Measurements from ENCODE around the gene TK1. TPM values are rescaled to one million over a fixed set of nuclear protein-coding genes. Genes with fewer than 3 reads are reported as not detected.
A peak's percentile ranks its signal among the peaks of the same experiment; 100 is the strongest.
"Not testable (repeated sequence)": the region's sequence is repeated elsewhere in the genome, so short reads cannot be mapped to it uniquely, and the experiment has no call there.

The TK1 gene, protein sequence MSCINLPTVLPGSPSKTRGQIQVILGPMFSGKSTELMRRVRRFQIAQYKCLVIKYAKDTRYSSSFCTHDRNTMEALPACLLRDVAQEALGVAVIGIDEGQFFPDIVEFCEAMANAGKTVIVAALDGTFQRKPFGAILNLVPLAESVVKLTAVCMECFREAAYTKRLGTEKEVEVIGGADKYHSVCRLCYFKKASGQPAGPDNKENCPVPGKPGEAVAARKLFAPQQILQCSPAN
- total RNA-seq (2014; rRNA removed; shearing (Covaris generic)), result 107 and 150 TPM in 2 replicates

DNA sequence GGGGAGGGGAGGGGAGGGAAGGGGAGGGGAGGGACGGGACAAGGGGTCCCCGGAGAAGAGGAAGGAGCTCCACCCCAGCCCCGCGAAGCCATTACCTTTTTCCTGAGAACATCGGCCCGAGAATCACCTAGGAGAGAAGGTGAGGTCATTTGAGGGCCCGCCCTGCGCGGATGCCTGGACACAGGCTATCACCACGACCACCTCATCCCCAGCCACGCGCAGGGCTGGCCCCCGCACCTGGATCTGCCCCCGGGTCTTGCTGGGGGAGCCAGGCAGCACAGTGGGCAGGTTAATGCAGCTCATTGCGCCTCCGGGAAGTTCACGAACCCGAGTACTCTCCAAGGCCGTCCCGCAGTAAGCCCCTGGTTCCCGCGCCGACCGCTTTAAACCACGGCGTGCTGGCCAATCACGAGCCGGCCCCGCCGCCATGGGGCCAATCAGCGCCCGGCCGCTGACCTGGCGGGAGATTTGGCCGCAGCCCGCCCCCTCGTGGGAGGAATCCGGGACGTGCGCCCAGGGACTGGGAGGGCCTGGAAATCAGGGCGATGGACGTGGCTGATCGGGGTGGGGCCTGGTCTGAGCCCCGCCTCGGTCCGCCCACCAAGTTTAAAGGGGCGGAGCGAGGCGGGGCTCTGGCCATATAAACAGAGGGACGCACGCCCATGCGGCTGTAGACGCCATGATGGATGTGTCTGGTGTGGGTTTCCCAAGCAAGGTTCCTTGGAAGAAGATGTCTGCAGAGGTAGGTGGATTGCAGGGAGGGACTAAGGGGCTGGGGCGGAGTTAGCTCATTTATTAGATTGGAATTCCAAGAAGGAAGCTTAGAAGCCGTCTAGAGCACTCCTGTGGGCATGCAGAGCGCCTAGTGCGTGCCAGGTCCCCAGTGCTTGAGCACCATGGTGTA is at the start of gene TK1, which contains the start of gene AFMID:
Gene TK1 (minus strand): TSS at position 361 of the 904 bp plus-strand sequence. CDS start 58 bp downstream, at position 303.
Gene AFMID (plus strand): TSS at position 671 of the 904 bp plus-strand sequence. CDS start 9 bp downstream, at position 680.
- peak; percentile 94 for DNase-seq (ENCODE audit: low read depth)

DNA sequence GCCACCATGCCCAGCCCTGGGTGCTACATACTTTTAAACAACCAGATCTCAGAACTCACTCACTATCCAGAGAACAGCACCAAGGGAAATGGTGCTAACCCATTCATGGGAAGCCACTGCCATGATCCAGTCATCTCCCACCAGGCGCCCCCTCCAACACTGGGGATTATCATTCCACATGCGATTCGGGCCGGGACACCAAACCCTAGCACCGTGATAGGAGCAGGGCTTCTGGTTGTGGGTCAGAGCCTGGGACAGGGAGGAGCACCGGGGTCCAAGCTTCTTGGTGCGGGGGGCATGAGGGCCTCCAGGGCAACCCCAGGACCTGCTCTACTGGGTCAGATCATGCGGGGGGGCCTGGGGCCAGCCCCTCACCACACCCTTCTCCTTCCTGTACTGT is 49.0 kb upstream of the TK1 start:
- no peak for DNase-seq (ENCODE audit: low read depth)

DNA sequence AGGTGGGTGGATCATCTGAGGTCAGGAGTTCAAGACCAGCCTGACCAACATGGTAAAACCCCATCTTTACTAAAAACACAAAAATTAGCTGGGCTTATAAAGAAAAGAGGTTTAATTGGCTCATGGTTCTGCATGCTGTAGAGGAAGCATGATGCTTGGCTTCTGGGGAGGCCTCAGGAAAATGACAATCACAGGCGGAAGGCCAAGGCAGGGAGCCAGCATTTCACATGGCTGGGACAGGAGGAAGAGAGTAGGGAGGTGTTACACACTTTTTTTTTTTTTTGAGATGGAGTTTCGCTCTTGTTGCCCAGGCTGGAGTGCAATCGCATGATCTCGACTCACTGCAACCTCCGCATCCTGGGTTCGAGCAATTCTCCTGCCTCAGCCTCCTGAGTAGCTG is 48.2 kb upstream of the TK1 start:
- DNase-seq (ENCODE audit: low read depth), result not testable (repeated sequence)

DNA sequence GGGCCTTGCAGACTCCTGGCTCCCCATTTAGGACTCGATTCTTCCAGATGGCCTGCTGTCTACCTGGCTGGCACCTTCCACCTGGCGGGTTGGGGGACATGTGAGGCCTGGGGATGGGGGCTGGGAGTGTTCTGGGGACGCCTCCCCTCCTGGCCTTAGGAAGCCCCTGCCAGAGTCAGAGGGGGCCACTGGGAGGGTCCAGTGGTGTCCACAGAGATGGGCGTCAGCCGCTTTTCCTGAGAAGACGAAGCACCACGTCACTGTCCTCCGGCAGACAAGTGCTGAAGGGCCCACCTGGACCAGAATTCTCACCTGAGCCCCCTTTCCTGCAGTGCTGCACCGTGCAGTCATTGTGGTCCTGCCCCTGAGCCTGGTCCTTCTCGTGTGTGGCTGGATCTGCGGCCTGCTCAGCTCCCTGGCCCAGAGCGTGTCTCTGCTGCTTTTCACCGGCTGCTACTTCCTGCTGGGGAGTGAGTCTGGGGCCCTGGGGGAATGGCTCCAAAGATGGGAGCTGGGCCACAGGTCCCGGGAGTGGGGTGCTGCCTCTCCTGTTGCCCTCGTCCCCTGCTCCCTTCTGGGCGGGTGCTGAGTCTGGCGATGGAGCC is 47.5 kb upstream of the TK1 start:
- DNase-seq (ENCODE audit: low read depth), result no peak

DNA sequence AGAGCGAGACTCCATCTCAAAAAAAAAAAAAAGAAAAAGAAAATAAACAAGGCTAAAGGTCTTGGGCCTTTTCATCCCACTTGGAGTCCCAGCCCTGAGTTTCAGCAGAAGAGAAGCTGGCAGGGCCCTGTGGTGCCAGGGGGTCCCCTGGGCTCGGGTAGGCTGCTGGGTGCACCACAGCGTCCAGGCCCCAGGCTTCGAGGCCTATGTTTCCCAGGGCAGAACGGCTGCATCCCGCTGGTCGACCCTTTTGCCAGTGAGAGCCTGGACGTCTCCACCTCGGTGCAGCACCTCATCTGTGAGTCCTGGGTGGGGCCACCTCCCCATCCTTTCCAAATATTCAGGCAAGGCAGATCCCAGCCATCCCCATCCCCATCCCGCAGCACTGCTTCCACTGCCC is 46.8 kb upstream of the TK1 start:
- no peak for DNase-seq (ENCODE audit: low read depth)

DNA sequence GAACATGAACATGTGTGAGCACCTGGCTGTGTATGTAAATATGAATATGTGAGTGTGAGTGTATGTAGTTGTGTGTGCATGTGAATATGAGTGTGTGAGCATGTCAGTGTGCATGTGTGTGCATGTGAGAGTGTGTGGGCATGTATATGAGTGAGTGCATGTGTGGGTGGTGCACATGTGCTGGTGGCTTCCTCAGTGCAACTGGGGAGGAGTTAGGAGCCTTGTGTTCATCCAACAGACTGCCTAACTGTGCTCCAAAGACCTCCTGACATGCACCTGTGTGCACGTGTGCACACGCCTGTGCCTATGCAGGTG is 46.0 kb upstream of the TK1 start:
- DNase-seq (ENCODE audit: low read depth), result no peak

DNA sequence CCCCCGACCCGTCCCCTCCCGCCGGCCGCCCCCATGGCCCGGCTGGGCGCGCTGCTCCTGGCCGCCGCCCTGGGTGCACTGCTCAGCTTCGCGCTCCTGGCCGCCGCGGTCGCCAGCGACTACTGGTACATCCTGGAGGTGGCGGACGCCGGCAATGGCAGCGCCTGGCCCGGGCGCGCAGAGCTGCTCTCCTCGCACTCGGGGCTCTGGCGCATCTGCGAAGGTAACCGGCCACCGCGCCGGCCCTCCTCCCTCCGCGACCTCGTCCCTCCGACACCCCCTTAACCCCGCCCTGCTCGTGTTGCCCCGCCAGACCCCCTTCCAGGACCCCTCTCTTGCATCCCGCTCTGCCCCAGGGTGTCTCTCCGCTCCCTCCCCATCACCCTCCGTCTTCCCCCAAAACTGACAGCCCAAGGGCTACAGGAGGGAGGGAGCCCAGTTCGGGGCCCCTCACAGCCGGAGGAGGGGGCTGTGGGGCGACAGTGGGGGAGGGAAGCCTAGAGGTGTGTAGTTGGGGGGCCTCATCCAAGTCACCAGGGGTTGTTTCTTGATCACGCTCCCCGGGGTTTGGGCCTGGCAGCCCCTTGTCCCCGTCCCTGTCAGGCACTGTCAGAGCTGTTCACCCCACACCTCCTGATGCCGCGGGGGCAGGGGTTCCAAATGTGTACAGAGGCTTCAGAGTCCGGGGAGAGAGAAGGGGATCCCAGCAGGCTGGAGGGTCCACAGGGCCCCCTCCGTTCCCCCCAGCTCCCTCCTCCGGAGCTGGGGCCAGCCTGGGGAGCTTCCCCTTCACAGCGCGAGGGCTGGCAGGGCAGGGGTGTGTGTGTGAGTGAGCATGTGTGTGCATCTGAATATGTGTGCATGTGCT is 45.4 kb upstream of the TK1 start:
- DNase-seq (ENCODE audit: low read depth), result no peak

DNA sequence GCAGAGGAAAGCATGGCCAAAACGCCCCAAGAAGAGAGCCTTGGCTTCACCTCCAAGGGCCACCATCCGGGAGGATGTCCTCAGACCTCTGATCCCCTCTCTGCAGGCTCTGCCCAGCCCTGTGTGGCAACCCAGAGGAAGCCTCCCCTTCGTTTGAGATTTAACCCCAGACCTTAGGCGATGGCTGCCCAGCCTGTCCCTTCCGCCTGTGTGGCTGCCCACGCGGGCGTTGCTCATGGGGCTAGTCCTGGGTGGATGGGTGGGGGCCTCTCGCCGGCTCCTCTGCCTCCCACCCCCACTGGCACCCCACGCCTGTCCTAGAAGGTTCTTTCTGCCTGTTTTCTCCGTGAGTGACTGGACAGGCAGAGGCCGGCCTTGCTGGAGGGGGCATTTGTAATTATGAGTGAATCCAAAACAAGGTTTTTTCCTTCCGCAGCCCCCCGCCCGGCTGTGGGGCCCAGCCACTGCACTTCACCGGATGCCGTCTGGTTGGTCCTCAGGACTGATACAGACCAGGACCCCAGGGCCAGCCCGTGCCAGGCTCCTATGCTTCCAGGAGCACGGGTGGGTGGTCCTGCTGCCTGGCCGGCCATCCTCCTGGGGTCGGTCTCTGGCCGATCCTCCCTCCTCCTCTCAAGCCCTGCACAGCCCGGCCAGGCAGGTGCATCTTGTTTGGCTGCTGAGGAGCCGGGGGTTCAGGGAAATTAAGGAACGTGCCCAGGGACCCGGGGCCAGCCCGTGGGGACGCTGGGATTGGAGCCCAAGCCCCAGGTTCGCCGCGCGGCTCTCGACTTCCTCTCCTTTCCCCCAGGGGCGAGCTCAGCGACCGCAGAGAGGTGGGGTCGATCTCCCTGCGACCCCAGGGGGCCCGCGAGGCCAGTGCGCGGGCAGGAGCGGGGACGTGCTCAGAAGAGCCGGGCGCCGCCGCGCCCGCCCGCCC is 44.4 kb upstream of the TK1 start, which contains the start of gene TMEM235:
Gene TMEM235 (plus strand): TSS at position 636 of the 940 bp plus-strand sequence. CDS start 393 bp downstream, outside the sequence.
- no peak for DNase-seq (ENCODE audit: low read depth)

DNA sequence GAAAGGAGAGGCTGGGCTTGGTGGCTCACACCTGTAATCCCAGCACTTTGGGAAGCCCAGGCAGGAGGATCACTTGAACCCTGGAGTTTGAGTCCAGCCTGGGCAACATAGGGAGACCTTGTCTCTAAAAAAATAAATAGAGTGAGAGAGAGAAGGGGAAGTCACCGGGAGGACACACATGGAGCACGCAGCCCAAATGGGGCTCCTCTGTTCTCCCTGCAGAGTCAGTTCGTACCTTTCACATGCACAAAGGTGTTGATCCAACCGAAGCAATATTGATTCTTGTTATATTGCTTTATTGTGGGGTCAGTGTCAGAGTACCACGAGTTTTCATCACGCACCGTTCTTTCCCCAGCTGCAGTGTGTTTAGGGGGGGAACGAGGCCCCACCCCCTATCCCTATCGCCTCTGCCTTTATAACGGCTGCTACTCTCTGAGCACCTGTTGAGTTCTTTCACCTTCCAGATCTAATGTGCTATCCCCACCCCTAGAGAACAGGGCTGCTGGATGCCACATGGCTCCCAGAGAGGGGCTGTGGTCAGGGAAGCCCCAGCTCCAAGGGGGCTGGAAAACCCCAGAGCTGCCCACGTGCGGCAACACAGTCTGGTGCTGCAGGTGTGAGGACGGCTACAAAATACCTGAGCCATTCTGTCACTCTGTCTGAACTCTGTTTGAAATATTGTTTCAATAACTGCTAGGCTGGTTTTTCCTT is 43.6 kb upstream of the TK1 start:
- DNase-seq (ENCODE audit: low read depth), result no peak

DNA sequence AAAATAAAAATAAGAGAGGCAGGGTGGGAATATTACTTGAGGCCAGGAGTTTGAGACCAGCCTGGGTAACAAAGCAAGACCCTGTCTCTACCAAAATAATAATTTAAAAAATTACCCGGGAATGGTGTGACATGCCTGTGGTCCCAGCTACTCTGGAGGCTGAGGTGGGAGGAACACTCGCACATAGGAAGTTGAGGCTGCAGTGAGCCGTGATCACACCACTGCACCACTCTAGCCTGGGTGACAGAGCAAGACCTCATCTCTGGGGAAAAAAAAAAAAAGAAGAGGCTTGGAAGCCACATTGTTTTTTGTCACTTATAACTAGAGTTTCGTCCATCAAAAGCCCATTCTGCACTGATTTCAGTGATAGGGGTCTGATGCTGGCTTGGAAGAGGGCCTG is 41.3 kb upstream of the TK1 start:
- DNase-seq (ENCODE audit: low read depth), result no peak

DNA sequence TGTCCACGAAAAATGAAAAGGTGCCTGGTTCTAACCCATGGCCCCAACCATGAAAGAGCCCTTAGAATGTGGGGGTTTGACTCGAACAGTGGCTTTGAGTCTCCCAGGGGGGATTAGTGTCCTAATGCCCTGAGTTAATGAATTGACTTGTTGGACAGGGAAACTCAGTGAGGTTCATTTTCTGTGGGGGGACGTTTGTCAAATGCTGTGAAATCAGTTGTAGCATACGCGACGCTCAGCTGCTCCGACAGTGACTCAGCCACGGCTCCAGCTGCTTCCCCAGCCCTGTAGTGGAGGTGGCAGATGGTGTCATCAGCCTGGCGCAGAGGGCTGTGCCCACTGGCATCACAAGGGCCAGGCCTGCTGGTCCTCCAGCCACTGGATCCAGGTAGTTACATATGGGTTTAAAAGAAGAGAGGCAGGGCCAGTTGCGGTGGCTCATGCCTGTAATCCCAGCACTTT is 40.6 kb upstream of the TK1 start:
- DNase-seq (ENCODE audit: low read depth), result peak; percentile 46

DNA sequence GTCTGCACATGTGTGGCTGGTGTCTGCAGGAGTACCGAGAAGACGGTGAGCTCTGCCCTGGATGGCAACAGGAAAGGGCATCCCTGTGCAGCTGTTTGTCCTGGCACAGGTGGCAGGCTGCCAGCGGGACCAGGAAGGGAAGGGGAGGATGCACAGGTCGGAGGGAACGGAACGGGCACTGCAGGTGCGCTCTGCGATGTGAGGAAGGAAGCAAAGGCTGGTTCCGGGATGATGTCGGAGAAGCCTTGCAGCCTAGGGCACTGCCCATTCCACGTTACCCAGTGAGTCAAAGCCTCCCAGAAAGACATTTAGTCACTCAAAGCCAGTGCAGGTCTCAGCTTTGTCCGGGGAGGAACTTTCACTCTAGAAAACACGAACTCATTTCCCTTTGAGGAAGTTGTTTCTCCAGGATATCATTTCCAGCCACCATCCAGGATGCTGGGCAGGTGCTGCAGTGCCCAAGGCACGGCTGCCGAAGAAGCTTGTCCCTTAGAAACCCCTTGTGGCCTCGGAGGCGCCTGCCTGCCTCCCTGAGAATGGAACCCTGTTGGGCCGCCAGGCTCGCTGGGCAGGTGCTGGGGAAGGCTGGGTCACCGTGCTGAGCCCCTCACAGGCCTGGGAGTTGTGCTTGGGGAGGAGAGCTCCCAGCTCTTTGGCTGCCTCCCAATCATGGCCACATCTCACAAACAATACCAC is 40.1 kb upstream of the TK1 start:
- DNase-seq (ENCODE audit: low read depth), result peak; percentile 31

DNA sequence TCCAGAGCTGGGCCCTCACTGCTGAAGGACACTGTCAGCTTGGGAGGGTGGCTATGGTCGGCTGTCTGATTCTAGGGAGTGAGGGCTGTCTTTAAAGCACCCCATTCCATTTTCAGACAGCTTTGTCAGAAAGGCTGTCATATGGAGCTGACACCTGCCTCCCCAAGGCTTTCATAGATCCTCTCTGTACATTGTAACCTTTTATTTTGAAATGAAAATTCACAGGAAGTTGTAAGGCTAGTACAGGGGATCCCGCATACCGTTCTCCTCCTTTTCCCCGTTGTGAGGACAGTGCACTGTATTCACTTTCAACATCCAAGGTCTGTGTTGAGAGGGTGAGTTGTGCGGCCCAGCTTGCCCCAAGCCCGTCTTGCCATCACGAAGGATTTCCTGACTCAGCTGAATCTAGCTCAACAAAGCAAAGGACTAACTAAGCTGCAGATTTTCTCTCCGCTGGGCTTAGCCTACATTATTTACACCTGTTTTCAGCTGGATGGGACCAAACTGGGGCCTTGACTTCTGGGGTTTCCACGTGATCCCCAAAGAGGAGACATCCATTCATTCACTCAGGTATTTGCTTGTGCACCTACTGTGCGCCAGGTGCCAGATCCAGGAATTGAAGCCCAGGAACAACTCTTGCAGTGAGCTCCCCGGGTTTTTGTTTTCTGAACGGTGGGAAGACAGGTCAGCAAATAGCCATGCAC is 39.4 kb upstream of the TK1 start:
- DNase-seq (ENCODE audit: low read depth), result no peak

DNA sequence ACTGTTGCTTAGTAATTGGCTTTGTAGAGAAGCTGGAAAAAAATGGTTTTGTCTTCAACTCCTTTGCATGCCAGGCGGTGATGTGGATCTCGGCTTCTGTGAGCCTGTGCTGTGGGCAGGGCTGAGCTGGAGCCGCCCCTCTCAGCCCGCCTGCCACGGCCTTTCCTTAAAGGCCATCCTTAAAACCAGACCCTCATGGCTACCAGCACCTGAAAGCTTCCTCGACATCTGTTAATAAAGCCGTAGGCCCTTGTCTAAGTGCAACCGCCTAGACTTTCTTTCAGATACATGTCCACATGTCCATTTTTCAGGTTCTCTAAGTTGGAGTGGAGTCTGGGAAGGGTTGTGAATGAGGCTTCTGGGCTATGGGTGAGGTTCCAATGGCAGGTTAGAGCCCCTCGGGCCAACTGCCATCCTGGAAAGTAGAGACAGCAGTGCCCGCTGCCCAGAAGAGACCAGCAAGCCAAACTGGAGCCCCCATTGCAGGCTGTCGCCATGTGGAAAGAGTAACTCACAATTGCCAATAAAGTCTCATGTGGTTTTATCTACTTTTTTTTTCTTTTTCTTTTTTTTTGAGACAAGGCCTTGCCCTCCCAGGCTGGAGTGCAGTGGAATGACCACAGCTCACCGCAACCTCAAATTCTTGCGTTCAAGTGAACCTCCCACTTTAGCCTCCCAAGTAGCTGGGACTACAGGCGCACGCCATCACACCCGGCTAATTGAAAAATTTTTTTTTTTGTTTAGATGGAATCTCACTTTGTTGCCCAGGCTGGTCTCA is 38.4 kb upstream of the TK1 start:
- DNase-seq (ENCODE audit: low read depth), result no peak

DNA sequence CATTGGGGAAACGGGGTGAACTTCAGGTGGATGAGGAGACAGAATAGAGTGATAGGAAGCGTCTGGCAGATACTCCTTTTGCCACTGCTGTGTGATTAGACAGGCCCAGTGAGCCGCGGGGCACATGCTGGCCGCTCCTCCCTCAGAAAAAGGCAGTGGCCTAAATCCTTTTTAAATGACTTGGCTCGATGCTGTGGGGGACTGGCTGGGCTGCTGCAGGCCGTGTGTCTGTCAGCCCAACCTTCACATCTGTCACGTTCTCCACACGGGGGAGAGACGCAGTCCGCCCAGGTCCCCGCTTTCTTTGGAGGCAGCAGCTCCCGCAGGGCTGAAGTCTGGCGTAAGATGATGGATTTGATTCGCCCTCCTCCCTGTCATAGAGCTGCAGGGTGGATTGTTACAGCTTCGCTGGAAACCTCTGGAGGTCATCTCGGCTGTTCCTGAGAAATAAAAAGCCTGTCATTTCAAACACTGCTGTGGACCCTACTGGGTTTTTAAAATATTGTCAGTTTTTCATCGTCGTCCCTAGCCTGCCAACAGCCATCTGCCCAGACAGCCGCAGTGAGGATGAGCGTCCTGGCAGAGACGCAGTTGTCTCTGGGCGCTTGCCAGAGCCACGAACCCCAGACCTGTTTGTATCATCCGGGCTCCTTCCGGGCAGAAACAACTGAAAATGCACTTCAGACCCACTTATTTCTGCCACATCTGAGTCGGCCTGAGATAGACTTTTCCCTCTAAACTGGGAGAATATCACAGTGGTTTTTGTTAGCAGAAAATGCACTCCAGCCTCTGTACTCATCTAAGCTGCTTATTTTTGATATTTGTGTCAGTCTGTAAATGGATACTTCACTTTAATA is 37.6 kb upstream of the TK1 start:
- no peak for DNase-seq (ENCODE audit: low read depth)

DNA sequence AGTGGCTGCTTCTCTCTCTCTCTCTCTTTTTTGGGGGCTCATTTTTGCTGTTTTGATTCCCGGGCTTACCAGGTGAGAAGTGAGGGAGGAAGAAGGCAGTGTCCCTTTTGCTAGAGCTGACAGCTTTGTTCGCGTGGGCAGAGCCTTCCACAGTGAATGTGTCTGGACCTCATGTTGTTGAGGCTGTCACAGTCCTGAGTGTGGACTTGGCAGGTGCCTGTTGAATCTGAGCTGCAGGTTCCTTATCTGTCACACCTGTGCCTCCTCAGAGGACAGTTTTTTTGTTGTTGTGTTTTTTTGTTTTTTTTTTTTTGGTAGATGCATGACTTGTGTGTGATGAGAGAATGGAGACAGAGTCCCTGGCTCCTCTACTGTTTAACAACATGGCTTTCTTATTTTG is 36.9 kb upstream of the TK1 start:
- no peak for DNase-seq (ENCODE audit: low read depth)

DNA sequence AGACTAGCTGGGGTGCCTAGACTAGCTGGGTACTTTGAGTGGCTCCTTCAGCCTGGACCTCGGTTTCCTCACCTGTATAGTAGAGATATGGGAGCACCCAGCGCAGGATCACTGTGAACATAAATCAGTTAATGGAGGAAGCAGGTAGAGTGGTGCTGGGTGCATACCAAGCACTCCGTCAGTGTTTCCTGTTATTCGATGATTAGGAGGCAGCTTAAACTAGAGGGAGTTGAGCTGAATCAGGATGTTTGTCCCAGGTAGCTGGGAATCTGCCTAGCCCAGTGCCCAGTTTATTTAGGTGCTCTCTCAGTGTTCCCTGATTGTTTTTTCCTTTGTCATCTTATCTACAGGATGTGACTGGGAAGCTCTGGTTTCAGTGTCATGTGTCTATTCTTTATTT is 36.2 kb upstream of the TK1 start:
- no peak for DNase-seq (ENCODE audit: low read depth)
